ENCODE data around the gene FCER1G.

The FCER1G gene

GRCh38 chr1:161266836-161267235, 51.7 kb downstream of the FCER1G start:
- H3K36me3 ChIP-seq (ENCODE audit: insufficient read depth): no peaks in the 10 kb centered on the region
- H3K9ac ChIP-seq: no peak overlapping the region
- H3K27me3 ChIP-seq (ENCODE audit: insufficient read depth, low read depth): no peaks in the 10 kb centered on the region
- H2AFZ ChIP-seq (ENCODE audit: low read depth): no peak overlapping the region
- no peaks in the 10 kb centered on the region for H3K4me1 ChIP-seq (ENCODE audit: low read depth, poor library complexity, severe bottlenecking)
- H3K79me2 ChIP-seq (ENCODE audit: insufficient read depth, low read depth): no peaks in the 10 kb centered on the region
- no peaks in the 10 kb centered on the region for H4K20me1 ChIP-seq (ENCODE audit: insufficient read depth)
- TF ChIP-seq CTCF (conservative IDR thresholded peaks at IDR 0.05; ENCODE audit: low read depth, low read length): no peak
- no peak overlapping the region for H3K27ac ChIP-seq
- H3K4me2 ChIP-seq: no peak overlapping the region
- H3K4me3 ChIP-seq (IDR thresholded peaks at IDR 0.05; ENCODE audit: insufficient read depth, low read depth, low read length): no peak overlapping the region

GRCh38 chr1:161267321-161267720, 52.2 kb downstream of the FCER1G start:
- no peaks in the 10 kb centered on the region for H3K27me3 ChIP-seq (ENCODE audit: insufficient read depth, low read depth)
- H4K20me1 ChIP-seq (ENCODE audit: insufficient read depth): no peaks in the 10 kb centered on the region
- H3K4me1 ChIP-seq (ENCODE audit: low read depth, poor library complexity, severe bottlenecking): no peaks in the 10 kb centered on the region
- TF ChIP-seq CTCF (conservative IDR thresholded peaks at IDR 0.05; ENCODE audit: low read depth, low read length): no peak
- H3K27ac ChIP-seq: no peak overlapping the region
- H3K4me3 ChIP-seq (IDR thresholded peaks at IDR 0.05; ENCODE audit: insufficient read depth, low read depth, low read length): no peak overlapping the region
- no peak overlapping the region for H3K9ac ChIP-seq
- no peak overlapping the region for H3K4me2 ChIP-seq
- H3K79me2 ChIP-seq (ENCODE audit: insufficient read depth, low read depth): no peaks in the 10 kb centered on the region
- no peaks in the 10 kb centered on the region for H3K36me3 ChIP-seq (ENCODE audit: insufficient read depth)
- H2AFZ ChIP-seq (ENCODE audit: low read depth): no peak overlapping the region
